Sciatic nerve (tissue), 2 donors: ENCODE data around the gene SCN4B. TPM values are rescaled to one million over a fixed set of nuclear protein-coding genes. Genes with fewer than 3 reads are reported as not detected.

Source experiments
- ATAC-seq: fragments of 200-7000 bp; cut with Tn5 transposase; one replicate; pipeline ENCODE4 v1.9.1; 2020; ENCODE audit warnings: mild to moderate bottlenecking, moderate library complexity
- DNase-seq: peaks from one replicate; pipeline ENCODE4 v3.0.0-alpha.2; 2020; ENCODE audit warnings: low spot score
- intact Hi-C: fragments of 100-400 bp; cut with DNase I; formaldehyde crosslinking; loops from one replicate; pipeline ENCODE4 v1.14.2; 2022
- total RNA-seq: library from RNA; stranded (reverse); fragmentation: NEBNext Ultra II Directional; extraction: Animal tissue kit (Norgen Biotek cat#: 25700); gene quantifications from one replicate; pipeline ENCODE4 v1.2.1, GENCODE V29; 2021
- donor health status: DM: no; HTN: no; CAD: no.
- donor health status: DM: no; HTN: no; CAD: no.

SCN4B gene
- total RNA-seq, 1 donor from 2014 or later, result 2.9 TPM

DNA sequence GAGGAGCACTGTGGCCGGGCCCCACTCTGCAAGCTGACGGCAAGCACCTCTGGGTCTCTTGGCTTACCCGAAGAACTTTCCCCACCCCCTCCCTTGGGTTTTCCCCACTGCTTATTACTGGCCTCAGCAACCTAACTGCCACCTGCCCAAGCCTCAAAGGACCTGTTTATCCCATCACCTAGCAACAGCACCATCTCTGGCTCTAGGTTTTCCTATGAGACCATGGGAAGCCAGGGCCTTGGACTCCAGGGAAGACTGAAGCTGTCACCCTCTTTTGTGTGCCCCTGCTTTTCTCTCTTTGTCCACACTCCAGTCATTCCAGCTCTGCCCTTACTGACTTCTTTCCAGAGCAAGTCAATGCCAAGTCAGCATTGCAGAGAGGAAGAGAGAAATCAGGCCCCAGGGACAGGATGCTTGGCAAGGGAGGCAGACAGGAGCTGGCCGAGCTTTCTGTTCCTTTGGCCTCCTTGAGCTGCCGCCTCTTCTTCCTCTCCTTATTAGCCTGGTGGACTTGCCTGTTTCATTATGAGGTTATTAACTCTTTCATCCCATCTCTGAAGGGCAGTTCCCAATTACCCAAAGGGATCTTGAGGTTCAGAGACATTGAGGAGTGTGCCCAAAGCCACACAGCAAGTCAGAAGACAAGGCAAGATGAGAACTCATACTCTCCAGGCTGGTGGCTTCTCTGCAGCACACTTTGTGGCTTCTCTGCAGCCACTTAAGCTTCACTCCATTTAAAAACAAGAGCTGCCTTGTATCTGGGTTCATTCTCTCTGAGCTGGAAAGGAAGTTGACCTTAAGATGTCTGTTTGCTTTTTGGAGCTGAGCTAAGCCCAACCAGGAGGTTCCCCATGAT, 65.5 kb downstream of the SCN4B start, which contains the start of gene SMIM35:
Gene SMIM35, minus strand, starts transcription at position 51 of the 856 bp plus-strand sequence. CDS start 206 bp downstream, outside the sequence.
- ATAC-seq (peak; percentile 27), DNase-seq (no peak)
- intact Hi-C loops, result no loop called here

DNA sequence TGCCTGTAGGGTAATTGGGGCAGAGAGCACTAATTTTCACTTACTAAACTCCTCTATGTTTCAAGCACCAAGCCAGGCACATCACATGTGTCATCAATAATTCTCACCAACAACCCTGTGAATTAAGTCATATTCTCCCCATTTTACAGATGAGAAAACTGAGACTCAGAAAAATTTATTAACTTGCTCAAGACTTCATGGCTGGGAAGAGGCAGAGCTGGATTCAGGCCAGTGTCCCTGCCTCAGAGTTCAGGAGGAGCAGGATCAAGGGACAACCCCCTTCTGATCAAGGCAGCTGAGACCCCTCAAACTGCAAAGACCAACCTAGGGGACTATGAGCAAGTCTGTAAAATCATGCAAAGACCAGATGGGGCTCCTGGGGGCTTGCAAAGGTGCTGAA, 68.0 kb downstream of the SCN4B start:
- intact Hi-C loops, result no loop called here
- DNase-seq, result no peak
- ATAC-seq, result no peak

DNA sequence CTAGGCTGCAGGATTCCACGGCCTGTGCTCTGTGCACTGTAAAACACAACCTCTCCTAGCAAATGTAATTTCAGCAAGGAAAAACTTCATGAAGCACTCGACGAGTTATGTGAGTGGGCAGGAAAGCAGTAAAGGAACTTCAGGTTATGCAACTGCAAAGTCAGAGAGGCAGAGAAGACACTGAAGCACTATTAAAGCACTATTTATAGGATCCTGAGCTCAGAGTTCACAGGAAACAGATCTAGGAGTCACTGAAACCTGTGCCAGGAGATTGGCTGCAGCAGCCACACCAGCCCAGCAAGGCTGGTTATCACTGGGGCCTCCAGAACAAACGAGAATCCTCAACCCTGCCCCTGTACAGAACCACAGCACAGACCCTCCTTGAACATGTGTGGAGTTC, 68.4 kb downstream of the SCN4B start:
- DNase-seq, result no peak
- peak; percentile 56 for ATAC-seq

More for the DNA sequence above, 68.4 kb downstream of the SCN4B start:
- intact Hi-C loops, result no loop called here

Other genes starting within 250 kb of the SCN4B start
- 0.58 TPM for gene TMPRSS13, start 223.4 kb downstream of the SCN4B start, total RNA-seq
- 29.5 TPM for gene IL10RA, start 166.4 kb downstream of the SCN4B start, total RNA-seq
- gene TMPRSS4, start 75.7 kb downstream of the SCN4B start, total RNA-seq, result not detected
- gene SMIM35, start 65.9 kb downstream of the SCN4B start, total RNA-seq, result not detected
- 2.7 TPM for gene SCN2B, start 23.8 kb upstream of the SCN4B start, total RNA-seq
- gene JAML, start 72.2 kb upstream of the SCN4B start, total RNA-seq, result 20.8 TPM
- gene MPZL3, start 99.5 kb upstream of the SCN4B start, total RNA-seq, result 2.7 TPM
- gene MPZL2, start 111.5 kb upstream of the SCN4B start, total RNA-seq, result 49.6 TPM
- gene CD3E, start 151.9 kb upstream of the SCN4B start, total RNA-seq, result 2.5 TPM
- gene CD3D, start 189.9 kb upstream of the SCN4B start, total RNA-seq, result 3.8 TPM
- 1.2 TPM for gene CD3G, start 191.5 kb upstream of the SCN4B start, total RNA-seq
- gene UBE4A, start 206.8 kb upstream of the SCN4B start, total RNA-seq, result 40.8 TPM
- 117 TPM for gene ATP5MG, start 248.8 kb upstream of the SCN4B start, total RNA-seq